Liver (tissue), 2 donors: ENCODE data around the gene GRIA1.

ENCODE experiments used
- FOXA1 ChIP-seq: IDR thresholded peaks from 2 replicates; pipeline ENCODE4 v1.6.1; 2016; ENCODE audit warnings: antibody characterized with exemption
- TF ChIP-seq, protein P1 (sequence below): fragments of 150-350 bp; IDR thresholded peaks from 2 replicates; pipeline ENCODE4 v1.5.1; 2017; ENCODE audit warnings: improper control_type of control experiment, low read depth, low read length; ENCODE audit not compliant: missing input control
- TF ChIP-seq, protein P2 (sequence below): IDR thresholded peaks from 2 replicates; pipeline ENCODE4 v1.6.1; 2016; ENCODE audit warnings: antibody characterized with exemption
- donor health status: healthy.

DNA sequence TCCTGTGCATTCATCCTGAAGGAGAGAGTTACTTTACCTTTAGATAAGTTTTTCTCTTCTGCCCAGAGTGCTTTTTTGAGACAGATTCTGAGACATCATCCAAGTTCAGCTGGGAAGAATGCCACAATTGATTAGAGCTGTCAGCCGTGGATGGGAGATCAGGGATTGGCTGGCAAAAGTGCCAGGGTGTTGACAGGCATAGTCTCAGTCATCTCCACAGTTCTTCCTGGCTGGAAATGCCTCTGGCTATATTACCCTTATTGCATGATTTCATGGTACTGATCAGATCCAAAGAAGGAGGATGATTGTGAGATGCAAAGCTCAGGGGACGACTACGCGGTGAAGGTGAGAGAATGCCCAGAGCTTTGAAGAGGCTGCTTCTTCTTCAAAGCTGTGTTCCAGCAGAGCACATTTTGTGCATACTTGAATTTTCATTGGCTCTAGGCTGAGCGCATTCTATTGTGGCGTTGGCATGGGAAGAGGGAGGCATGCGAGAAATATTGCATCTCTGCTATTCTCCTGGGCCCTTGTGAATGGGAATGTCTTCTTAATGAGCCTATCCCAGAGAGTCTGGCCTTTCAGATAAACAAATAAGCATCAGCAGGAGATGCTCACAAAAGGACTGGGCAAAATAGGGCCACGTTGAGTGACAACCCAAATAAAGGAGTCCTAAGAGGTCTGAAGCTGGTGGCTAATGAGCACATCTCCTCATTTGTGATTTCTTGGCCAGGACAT lies 82.1 kb downstream of the GRIA1 start:
- TF ChIP-seq, protein P1, sequence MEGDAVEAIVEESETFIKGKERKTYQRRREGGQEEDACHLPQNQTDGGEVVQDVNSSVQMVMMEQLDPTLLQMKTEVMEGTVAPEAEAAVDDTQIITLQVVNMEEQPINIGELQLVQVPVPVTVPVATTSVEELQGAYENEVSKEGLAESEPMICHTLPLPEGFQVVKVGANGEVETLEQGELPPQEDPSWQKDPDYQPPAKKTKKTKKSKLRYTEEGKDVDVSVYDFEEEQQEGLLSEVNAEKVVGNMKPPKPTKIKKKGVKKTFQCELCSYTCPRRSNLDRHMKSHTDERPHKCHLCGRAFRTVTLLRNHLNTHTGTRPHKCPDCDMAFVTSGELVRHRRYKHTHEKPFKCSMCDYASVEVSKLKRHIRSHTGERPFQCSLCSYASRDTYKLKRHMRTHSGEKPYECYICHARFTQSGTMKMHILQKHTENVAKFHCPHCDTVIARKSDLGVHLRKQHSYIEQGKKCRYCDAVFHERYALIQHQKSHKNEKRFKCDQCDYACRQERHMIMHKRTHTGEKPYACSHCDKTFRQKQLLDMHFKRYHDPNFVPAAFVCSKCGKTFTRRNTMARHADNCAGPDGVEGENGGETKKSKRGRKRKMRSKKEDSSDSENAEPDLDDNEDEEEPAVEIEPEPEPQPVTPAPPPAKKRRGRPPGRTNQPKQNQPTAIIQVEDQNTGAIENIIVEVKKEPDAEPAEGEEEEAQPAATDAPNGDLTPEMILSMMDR, result no peak
- TF ChIP-seq FOXA1, result no peak
- TF ChIP-seq, protein P2, sequence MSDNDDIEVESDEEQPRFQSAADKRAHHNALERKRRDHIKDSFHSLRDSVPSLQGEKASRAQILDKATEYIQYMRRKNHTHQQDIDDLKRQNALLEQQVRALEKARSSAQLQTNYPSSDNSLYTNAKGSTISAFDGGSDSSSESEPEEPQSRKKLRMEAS, result no peak
